Measurements from ENCODE around the gene TIMP3.

DNA sequence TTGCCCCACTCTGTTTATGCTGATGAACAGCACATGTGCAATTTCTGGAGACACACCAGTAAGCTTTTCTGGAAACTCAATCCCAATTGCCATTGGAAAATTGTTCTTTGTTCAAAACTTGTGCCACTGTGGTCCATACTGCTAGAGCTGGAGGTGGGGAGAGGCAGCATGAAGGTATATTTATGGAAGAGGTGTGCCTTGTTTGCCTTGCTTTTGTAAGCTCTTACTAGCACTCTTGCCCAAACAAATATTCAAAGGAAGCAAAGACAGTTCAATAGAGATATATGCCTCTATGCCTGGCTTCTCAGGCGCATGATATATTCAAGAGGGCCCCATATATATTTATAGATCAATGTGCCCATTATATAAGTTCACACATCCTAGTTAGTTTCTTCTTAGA lies 42.7 kb downstream of the TIMP3 start:
- TF ChIP-seq POLR2A (IDR thresholded peaks at IDR 0.05) = no peak
- TF ChIP-seq CTCF (IDR thresholded peaks at IDR 0.05) = no peak
- no peak for TF ChIP-seq POLR2AphosphoS5 (IDR thresholded peaks at IDR 0.05)
- TF ChIP-seq EP300 (IDR thresholded peaks at IDR 0.05) = no peak

All from upper lobe of left lung (tissue), 4 donors.